Measurements from ENCODE around the gene CREG2.

GRCh38 chr2:101361522-101361921 lies 25.8 kb downstream of the CREG2 start:
- TF ChIP-seq CTCF (conservative IDR thresholded peaks at IDR 0.05; ENCODE audit: low read depth in 2 of 2) (no peak), EZH2 (IDR thresholded peaks at IDR 0.05; ENCODE audit: low read depth, unreplicated experiment) (no peak), POLR2AphosphoS5 (IDR thresholded peaks at IDR 0.05; ENCODE audit: low read depth) (no peak), EZH2phosphoT487 (IDR thresholded peaks at IDR 0.05; ENCODE audit: unreplicated experiment) (no peak), NANOG (IDR thresholded peaks at IDR 0.05; ENCODE audit: borderline replicate concordance) (no peak), REST (IDR thresholded peaks at IDR 0.05; ENCODE audit: unreplicated experiment) (no peak), CREB1 (CRISPR knock-in tag; IDR thresholded peaks at IDR 0.05; ENCODE audit: low read depth) (no peak)

Measured in GM23338 (cell line).